Dedifferentiated amniotic fluid mesenchymal stem cell (primary cell): Measurements from ENCODE around the gene LRRK2.
"Not testable (repeated sequence)": the region's sequence is repeated elsewhere in the genome, so short reads cannot be mapped to it uniquely, and the experiment has no call there.

Experiments used
- DNase-seq: peaks from one replicate; pipeline ENCODE4 v3.0.0-alpha.2; 2016; ENCODE audit errors: extremely low spot score

The LRRK2 gene

DNA sequence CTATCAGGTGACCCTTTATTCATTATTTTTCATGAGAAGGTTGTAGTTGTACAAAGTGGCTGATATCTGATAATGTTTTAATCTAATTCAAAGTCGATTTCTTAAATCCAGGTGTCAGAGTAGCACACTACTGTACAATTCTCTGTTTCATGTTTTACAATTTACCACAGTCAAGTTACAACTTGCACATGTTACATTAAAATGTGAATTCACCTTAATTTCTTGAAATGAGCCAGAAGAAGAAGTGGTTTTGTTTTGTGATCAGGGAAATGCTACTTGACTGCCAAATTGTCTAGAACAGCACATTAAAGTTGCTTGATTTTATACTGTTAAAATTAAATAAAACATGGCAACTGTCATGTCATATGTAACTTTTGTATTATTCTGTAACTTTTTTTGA, 23.2 kb downstream of the LRRK2 start:
- DNase-seq = no peak

GRCh38 chr12:40248585-40249297, 23.9 kb downstream of the LRRK2 start:
- DNase-seq = no peak

DNA sequence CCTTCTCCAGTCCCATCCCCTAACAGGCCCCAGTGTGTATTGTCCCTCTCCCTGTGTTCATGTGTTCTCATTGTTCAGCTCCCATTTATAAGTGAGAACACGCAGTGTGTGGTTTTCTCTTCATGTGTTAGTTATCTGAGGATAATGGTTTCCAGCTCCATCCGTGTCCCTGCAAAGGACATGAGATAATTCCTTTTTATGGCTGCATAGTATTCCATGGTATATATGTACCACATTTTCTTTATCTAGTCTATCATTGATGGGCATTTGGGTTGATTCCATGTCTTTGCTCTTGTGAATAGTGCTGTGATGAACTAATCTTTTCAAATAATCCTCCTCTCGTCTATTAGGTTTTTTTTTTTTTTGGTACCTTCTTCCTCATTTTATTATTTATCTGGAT, 25.9 kb downstream of the LRRK2 start:
- DNase-seq = not testable (repeated sequence)

DNA sequence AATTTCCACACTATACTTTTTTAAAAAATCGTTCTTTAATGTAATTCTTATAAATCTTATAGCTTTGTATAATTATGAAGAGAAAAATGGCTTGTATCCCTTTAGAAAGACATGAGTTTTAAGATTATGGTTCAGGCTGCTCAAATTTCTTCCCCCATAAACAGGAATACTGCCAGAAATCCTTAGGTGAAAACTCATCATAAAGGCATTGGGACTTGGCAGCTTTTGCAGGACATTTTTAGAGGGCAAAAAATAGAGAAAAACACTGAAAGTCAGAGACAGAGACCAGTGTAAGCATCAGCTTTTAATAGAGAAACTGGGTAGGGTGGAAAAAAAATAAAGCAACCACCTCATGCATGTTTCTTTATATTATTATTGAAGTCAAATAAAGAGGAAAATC, 29.1 kb downstream of the LRRK2 start:
- peak; percentile 79 for DNase-seq

DNA sequence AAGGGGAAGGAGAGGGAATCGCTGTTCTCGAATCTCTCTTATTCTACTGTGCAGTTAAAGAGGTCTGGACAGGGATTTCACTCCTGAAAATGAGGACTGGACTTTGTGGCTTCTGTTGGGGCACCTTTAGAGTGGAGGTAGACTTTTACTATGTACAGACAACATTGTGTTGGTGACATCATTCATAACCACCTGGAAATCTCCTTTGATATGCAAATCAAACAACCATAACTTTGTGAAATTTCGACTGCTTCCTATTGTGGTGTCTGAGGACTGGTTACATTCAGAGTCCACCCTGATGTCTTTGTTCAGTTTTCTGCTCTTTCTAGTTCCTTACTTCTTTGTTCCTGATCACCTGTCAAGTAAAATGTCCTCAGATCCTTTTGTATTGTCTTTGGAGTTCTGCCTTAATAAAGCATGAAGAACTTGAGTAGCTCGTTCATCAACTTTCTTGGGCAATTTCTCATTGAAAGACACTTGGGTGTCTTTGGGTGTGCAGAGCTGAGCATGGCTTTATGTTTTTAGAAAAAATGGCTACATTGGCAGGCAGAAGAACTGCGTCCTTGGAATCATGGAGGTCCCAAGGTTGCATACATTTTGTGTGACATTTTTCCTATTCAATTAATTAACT, 29.8 kb downstream of the LRRK2 start:
- no peak for DNase-seq

- DNase-seq = no peak
Measured at GRCh38 chr12:40258371-40258770, 33.6 kb downstream of the LRRK2 start.

GRCh38 chr12:40261937-40262336, 37.1 kb downstream of the LRRK2 start:
- DNase-seq = no peak

- no peak for DNase-seq
Measured at GRCh38 chr12:40262657-40263056, 37.9 kb downstream of the LRRK2 start.

GRCh38 chr12:40263616-40264409, 39.0 kb downstream of the LRRK2 start:
- peak; percentile 46 for DNase-seq

GRCh38 chr12:40271981-40272664, 47.3 kb downstream of the LRRK2 start:
- DNase-seq = no peak

DNA sequence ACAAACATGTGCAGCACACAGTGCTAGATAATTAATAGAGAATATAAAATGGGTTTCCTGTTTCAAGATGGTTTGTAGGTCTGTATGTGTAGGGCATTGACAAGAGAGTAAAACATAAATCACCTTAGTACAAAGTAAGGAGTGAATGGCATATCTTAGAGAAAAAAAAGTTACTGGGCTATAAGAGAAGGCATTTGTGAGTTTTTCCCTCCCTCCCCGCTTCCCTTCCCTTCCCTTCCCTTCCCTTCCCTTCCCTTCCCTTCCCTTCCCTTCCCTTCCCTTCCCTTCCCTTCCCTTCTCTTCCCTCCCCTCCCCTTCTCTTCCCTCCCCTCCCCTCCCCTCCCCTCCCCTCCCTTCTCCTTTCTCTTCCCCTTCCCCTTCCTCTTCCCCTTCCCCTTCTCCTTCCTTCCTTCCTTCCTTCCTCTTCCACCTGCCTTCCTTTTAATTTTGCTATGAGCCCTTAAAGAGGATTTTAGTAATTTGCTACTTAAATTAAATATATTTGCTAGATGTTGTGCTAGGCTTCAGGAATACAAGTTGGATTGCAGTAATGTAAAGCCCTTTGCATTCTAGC, 57.1 kb downstream of the LRRK2 start:
- DNase-seq = no peak

- DNase-seq = no peak
Measured at GRCh38 chr12:40286583-40286982, 61.8 kb downstream of the LRRK2 start.

GRCh38 chr12:40287369-40287975, 62.7 kb downstream of the LRRK2 start:
- DNase-seq = no peak

DNA sequence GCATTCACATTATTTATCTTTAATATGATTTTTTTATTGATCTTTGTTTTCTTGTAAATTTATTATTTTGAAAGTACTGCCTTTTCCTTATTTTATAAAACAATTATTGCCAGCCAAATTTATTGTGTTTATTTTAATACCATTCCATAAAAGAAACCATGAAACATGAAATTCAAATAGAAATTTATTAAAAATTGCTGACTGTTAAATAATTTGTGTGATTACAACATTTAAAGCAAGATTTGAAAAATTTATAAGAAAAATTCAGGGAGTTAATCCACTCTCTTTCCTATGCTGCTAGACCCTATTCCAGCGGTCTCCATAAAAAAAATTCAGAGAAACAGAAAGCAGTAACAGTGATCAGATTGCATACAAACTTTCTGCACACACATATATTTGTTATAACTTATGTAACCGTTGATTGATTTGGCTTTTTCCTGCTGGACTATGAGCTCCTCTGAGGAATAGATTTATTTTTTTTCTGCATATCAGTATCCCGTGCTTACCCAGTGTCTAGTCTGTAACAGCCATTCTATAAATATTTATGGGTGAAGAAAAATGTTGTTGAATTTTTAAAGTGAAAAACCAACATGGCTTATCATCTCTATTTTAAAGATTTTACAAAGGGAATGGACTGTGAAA, 68.1 kb downstream of the LRRK2 start:
- no peak for DNase-seq

DNA sequence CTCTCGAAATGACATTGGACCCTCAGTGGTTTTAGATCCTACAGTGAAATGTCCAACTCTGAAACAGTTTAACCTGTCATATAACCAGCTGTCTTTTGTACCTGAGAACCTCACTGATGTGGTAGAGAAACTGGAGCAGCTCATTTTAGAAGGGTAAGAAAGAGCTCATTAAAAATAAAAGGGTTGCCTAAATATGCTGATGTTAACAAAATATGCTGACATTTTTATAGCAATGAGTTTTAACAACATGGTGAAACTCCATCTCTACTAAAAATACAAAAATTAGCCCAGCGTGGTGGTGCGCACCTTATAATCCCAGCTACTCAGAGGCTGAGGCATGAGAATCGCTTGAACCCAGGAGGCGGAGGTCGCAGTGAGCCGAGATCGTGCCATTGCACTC, 73.5 kb downstream of the LRRK2 start:
- no peak for DNase-seq

DNA sequence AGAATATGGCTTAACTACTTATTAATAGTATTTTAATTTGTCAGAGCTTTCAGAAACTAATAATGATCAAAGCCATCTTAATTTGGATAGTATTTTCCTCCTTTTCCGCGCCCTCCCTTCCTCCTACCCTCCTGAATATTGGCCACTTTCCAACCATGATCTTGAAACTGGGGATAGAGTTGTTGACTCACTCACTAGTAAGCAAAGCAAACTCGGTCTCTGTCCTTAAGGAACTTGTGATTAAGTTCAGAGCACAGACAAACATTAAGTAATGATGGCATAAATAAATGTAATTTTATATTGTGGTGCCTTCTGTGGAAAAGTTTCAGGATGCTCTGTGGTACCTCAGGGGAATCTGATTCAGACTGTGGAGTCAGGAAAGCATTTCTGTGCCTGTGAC, 75.7 kb downstream of the LRRK2 start:
- DNase-seq = no peak

GRCh38 chr12:40309001-40309400, 84.2 kb downstream of the LRRK2 start:
- DNase-seq = no peak

DNA sequence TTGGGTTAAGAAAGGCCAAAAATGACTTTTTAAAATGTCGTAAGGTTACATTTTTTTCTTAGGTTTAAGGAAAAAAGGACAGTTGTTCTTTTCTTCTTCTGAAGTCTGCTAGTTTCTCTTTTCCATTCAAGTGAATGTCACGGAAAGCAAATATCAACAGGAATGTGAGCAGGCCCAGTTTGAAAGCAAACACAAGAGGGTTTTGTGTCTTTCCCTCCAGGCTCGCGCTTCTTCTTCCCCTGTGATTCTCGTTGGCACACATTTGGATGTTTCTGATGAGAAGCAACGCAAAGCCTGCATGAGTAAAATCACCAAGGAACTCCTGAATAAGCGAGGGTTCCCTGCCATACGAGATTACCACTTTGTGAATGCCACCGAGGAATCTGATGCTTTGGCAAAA, 85.4 kb downstream of the LRRK2 start:
- DNase-seq = no peak

DNA sequence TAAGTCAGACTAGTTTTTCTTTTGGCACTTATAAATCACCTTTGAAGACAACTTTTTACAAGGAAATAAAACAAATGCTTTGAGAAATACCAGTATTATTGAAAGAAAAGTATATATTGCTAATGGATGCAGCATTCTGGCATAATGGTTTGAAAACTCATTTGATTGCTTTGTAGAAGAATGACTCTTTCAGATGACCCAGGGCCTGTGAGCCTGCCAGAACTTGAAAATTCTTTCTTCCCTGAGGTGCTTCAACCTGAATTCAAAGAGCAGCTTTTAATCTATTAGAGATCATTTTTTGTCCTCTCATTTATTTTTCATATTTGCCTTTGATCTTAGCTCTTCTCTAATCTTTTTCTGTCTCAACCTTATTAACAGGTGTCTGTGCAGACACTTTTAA, 87.4 kb downstream of the LRRK2 start:
- DNase-seq = no peak

DNA sequence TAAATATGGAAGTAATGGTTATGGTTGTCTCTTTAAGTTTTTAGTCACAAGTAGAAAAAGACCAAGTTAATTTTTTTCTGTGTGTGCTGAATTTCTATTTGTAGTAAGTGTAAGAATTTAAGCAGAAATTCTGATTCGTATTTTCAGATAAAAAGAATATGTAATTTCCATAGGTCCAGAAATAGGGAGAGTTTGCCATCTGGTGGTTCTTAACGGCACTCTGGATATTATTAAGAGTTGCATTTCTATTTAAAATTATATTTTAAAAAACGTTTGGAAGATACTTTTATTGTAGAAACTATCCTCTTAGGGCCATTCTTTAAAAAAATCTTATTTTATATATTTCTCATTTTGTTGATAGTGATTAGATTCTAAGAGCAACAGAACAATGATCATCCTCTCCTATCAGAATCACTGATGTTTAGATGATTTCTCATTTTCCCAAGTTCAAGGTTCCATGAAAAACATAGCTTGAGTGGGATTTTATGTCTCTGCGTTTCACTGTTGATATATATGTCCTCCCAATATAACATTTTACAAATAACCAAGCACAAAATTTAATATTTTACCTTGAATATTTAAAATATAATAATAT, 88.3 kb downstream of the LRRK2 start:
- DNase-seq = peak; percentile 55

DNA sequence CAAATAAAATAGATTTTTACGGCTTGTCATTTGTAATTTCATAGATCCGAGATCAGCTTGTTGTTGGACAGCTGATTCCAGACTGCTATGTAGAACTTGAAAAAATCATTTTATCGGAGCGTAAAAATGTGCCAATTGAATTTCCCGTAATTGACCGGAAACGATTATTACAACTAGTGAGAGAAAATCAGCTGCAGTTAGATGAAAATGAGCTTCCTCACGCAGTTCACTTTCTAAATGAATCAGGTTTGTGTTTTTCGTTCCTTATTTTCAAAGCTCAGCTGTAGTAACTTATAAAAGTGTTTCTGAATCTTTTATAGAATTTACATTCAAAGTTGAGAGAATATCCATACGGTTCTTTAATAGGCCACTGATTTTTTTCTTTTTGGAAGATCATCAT, 89.1 kb downstream of the LRRK2 start:
- no peak for DNase-seq
